Measurements from ENCODE around the gene GALNTL6.

The GALNTL6 gene

DNA sequence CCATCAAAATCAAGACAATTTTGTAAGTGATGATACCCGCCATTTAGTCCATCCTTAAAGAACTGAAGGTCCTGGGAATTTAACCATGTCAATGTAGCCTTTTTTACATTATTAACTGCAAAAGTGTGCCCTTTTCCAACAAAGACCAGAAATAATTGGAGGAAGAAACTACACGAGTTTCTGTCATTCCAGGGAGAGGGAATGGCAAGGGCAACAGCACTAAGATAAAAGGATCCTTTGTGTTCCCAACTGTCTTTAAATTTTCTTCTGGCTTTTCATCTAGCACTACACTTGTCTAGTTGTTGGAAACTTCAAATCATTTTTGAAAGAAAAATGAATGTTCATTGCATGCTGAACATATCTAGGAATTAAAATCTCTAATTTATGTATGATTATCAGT, 286.2 kb downstream of the GALNTL6 start:
- no peak overlapping the region for H3K4me3 Mint-ChIP-seq
- DNase-seq (no peak), ATAC-seq (no peak)
- H3K9me3 Mint-ChIP-seq: peaks cover 7 to 12% of the 10 kb centered on the region in 2 donors
- no peaks in the 10 kb centered on the region for H3K27me3 Mint-ChIP-seq
- no peak overlapping the region for H3K27ac Mint-ChIP-seq
- H3K4me1 Mint-ChIP-seq: no peaks in the 10 kb centered on the region

DNA sequence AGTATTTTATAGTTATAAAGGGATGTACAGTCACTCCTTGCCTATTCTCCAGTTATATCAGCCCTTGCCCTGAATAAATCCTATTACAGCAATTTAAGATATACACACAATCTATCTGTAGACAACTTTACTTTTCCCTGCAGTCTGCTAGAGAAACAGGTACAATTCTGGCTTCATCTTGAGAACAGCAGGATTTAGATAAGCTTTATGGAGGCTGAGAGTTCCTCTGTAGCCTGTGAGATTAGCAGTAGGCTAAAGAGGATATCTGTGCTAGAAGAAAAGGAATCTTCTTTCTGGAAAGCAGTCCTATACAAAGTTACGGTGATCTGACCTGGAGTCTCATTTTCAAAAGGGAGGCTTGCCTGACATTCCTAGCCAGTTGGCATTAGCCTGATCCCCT, 290.3 kb downstream of the GALNTL6 start:
- Mint-ChIP-seq H3K27me3 (no peaks in the 10 kb centered on the region), H3K4me3 (no peak overlapping the region), H3K9me3 (peaks cover 7 to 12% of the 10 kb centered on the region in 2 donors), H3K4me1 (no peaks in the 10 kb centered on the region), H3K27ac (no peak overlapping the region)
- ATAC-seq: no peak
- no peak for DNase-seq

DNA sequence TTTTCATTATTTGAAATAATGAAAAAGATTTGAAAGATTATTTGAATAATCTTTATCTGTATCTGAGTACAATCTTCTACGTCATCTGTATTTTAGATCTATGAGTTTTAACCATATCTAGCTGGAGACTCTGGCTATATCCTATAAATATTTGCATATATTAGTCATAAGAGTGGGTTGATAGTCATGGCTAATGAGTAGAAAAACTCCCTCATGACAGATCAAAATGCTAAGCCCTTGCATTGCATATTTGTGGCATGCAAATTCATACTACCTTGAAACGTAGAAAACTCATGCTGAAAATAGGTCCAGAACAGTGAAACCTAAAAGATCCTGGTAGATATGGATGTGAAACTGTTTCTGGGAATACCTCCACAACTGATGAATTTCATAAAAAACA, 291.3 kb downstream of the GALNTL6 start:
- no peak overlapping the region for H3K27ac Mint-ChIP-seq
- H3K9me3 Mint-ChIP-seq: peaks cover 7 to 12% of the 10 kb centered on the region in 2 donors
- no peaks in the 10 kb centered on the region for H3K4me1 Mint-ChIP-seq
- DNase-seq (no peak), ATAC-seq (no peak)
- no peaks in the 10 kb centered on the region for H3K27me3 Mint-ChIP-seq
- no peak overlapping the region for H3K4me3 Mint-ChIP-seq

DNA sequence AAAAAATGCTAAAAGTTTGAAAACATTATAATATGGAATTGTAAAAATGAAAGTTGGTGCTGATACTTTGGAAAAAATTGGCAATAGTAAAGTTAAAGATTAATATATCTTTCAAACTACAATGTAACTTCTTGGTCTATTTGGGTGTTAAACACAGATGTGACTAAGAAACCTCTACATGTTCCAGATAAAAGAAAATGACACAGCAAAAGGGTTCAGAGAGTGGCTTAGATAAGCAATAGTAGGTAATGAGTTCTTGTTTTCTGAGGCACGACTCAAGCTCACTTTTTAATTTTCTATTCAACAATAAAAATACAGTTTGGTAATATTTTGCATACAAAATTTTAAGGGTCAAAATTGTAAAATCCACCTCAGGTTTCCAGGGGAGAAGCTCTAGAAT, 292.7 kb downstream of the GALNTL6 start:
- no peak for ATAC-seq

DNA sequence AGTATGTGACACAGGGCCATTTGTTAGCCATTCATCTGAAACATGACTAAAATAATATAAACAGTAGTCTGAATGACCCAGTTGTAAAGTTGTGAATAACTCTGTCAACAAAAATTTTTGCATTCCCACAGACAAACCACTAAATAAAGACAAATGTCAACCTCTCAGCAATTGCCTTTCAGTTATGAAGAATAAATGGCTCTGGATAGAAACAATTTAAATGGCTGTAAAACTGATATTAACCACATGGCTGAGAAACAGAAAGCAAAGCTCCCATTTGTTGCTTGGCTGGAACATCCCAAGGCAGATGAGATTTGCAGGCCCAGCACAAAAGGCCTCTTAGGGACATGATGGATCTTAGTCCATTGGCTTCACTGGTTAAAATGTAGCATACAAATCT, 296.3 kb downstream of the GALNTL6 start:
- no peak overlapping the region for H3K4me3 Mint-ChIP-seq
- no peak overlapping the region for H3K27ac Mint-ChIP-seq
- no peak for DNase-seq

More for the DNA sequence above, 292.7 kb downstream of the GALNTL6 start:
- Mint-ChIP-seq H3K9me3 (peaks cover 7 to 11% of the 10 kb centered on the region in 2 donors), H3K27ac (no peak overlapping the region), H3K27me3 (no peaks in the 10 kb centered on the region), H3K4me3 (no peak overlapping the region), H3K4me1 (no peaks in the 10 kb centered on the region)
- DNase-seq: no peak

GRCh38 chr4:172124656-172125308, 311.6 kb downstream of the GALNTL6 start:
- no peak for DNase-seq
- no peak for ATAC-seq
- Mint-ChIP-seq H3K9me3 (no peaks in the 10 kb centered on the region), H3K4me3 (no peak overlapping the region), H3K4me1 (no peaks in the 10 kb centered on the region), H3K27ac (no peak overlapping the region), H3K27me3 (no peaks in the 10 kb centered on the region)

More for the DNA sequence above, 296.3 kb downstream of the GALNTL6 start:
- no peak for ATAC-seq
- Mint-ChIP-seq H3K27me3 (no peaks in the 10 kb centered on the region), H3K4me1 (no peaks in the 10 kb centered on the region), H3K9me3 (no peaks in the 10 kb centered on the region)

DNA sequence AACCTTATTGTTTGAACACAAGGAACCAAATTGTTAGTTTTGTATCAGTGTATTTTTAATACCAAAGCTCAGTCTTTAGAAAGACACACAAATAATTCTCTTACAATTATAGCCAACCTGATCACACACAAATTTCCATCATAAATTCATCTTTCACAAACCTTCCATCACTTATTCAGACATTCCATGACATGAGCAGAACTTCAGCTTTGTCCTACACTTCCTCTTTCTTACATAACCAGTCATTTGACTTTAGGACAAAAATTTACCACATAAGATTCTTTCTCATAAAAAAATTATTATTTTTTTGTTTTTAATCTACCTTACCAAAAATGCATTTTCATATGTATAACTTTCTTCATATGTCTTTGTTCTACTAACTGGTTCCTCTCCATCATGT, 312.2 kb downstream of the GALNTL6 start:
- no peak overlapping the region for H3K27ac Mint-ChIP-seq
- H3K9me3 Mint-ChIP-seq: no peaks in the 10 kb centered on the region
- H3K27me3 Mint-ChIP-seq: no peaks in the 10 kb centered on the region
- no peaks in the 10 kb centered on the region for H3K4me1 Mint-ChIP-seq
- no peak overlapping the region for H3K4me3 Mint-ChIP-seq
- DNase-seq: no peak
- no peak for ATAC-seq

GRCh38 chr4:172127168-172127567, 314.0 kb downstream of the GALNTL6 start:
- Mint-ChIP-seq H3K4me1 (no peaks in the 10 kb centered on the region), H3K4me3 (no peak overlapping the region), H3K9me3 (no peaks in the 10 kb centered on the region), H3K27ac (no peak overlapping the region), H3K27me3 (no peaks in the 10 kb centered on the region)
- ATAC-seq: no peak
- no peak for DNase-seq

DNA sequence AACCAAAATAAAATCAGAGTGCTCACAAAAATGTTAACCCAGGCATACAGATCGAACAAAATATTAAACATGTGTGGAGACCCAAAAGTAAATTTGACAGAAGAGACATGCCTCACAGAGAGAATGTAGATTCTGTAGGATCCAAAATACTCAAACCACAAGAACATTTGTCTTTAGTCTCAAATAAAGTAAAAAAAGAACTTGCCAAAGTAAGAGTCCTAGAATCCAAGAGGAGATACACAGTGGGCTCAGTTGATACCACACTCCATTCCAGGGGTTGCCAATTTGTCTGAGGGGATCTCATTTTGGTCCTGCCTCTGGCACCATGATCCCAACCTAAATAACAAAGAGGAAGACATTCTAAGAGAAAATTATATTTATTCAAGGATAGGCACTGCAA, 316.4 kb downstream of the GALNTL6 start:
- Mint-ChIP-seq H3K9me3 (peaks cover 0 to 11% of the 10 kb centered on the region in 2 donors), H3K27me3 (no peaks in the 10 kb centered on the region), H3K4me3 (no peak overlapping the region), H3K4me1 (no peaks in the 10 kb centered on the region), H3K27ac (no peak overlapping the region)
- DNase-seq (no peak), ATAC-seq (no peak)

- Mint-ChIP-seq H3K9me3 (peaks cover 0 to 11% of the 10 kb centered on the region in 2 donors), H3K27me3 (no peaks in the 10 kb centered on the region), H3K27ac (no peak overlapping the region), H3K4me1 (no peaks in the 10 kb centered on the region), H3K4me3 (no peak overlapping the region)
- DNase-seq: no peak
- no peak for ATAC-seq
Measured at GRCh38 chr4:172134521-172134920, 321.3 kb downstream of the GALNTL6 start.

DNA sequence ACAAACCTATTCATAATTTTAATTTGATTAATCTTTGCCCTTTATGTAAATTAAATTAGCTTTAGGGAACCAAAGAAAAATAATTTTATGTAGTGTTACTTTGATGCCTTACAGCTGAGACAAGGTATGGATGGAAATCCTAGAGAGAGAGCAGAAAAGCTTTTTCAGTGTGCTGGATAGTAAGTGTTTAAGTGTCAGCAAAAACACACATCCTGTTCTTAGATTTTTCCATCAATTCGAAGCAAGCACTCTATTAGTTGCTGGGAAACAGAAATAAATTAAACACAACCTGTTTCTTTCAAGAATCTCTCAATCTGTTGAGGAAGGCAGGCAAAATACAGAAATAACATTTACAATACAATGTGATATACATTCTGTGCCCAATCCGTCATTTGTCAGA, 327.8 kb downstream of the GALNTL6 start:
- no peak overlapping the region for H3K27ac Mint-ChIP-seq
- no peak overlapping the region for H3K4me3 Mint-ChIP-seq
- no peak for DNase-seq
- H3K4me1 Mint-ChIP-seq: no peaks in the 10 kb centered on the region
- no peaks in the 10 kb centered on the region for H3K9me3 Mint-ChIP-seq
- no peak for ATAC-seq
- no peaks in the 10 kb centered on the region for H3K27me3 Mint-ChIP-seq

- DNase-seq (no peak), ATAC-seq (no peak)
- Mint-ChIP-seq H3K4me3 (no peak overlapping the region), H3K27ac (no peak overlapping the region), H3K27me3 (no peaks in the 10 kb centered on the region), H3K4me1 (no peaks in the 10 kb centered on the region), H3K9me3 (no peaks in the 10 kb centered on the region)
Measured at GRCh38 chr4:172142281-172142741, 329.1 kb downstream of the GALNTL6 start.

DNA sequence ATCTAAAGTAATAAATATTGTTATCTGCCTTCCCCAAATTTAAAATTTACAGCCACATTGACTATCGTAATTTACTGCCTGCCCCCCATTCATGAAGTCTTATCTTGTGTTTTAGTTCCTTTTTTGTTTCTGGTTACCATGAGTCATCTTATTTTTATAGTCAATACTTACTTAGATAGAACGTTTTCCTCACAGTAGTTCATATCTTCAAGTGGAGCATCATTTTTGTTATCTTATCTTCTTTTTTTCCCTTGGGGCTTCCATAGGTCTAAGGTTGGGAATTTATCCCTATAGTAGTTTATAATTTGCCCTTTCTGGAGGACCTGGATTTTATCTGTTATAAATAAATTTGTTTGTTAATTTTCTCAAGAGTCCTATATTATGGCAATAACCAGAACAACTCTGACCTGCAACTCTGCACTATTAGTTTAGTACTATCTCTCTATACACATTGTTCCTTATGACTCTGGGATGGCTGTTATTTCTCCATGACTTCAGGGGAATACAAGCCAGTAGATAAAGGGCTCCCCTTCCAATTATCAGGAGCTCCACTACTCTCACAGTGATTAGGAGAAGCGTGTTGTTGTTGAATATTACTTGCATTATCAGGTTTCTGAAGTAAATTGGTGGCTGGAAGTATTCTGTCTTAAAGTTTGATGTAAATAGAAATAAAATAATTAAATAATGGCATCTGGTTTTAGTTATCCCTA, 330.6 kb downstream of the GALNTL6 start:
- ATAC-seq: no peak

DNA sequence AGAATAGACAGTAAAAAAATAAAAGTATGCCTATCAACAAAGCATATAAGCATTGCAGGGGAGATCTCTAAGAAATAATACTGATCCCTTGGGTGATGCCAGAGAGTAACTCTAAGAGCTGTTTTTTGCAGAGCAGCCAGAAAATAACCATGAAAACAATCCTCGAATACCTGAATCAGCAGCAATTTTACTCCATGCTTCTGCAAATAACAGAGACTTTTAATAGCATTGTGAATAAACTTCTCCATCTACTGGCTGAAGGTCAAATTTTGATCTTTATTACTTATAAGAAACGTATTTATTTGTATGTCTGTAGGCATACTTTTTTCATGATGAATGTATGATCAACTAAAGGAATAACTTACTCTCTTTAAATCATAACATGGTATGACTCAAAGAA, 334.5 kb downstream of the GALNTL6 start:
- H3K27ac Mint-ChIP-seq: no peak overlapping the region
- no peak overlapping the region for H3K4me3 Mint-ChIP-seq
- ATAC-seq (no peak), DNase-seq (no peak)
- H3K9me3 Mint-ChIP-seq: peaks cover 0 to 6% of the 10 kb centered on the region in 2 donors
- H3K27me3 Mint-ChIP-seq: no peaks in the 10 kb centered on the region
- no peaks in the 10 kb centered on the region for H3K4me1 Mint-ChIP-seq

More for the DNA sequence above, 330.6 kb downstream of the GALNTL6 start:
- Mint-ChIP-seq H3K9me3 (no peaks in the 10 kb centered on the region), H3K4me3 (no peak overlapping the region), H3K4me1 (no peaks in the 10 kb centered on the region), H3K27ac (no peak overlapping the region), H3K27me3 (no peaks in the 10 kb centered on the region)
- no peak for DNase-seq

- no peaks in the 10 kb centered on the region for H3K27me3 Mint-ChIP-seq
- H3K27ac Mint-ChIP-seq: no peak overlapping the region
- no peaks in the 10 kb centered on the region for H3K4me1 Mint-ChIP-seq
- H3K4me3 Mint-ChIP-seq: no peak overlapping the region
- H3K9me3 Mint-ChIP-seq: peaks cover 0 to 6% of the 10 kb centered on the region in 2 donors
- ATAC-seq (no peak), DNase-seq (no peak)
Measured at GRCh38 chr4:172149329-172149728, 336.1 kb downstream of the GALNTL6 start.

GRCh38 chr4:172152284-172152683, 339.1 kb downstream of the GALNTL6 start:
- H3K27me3 Mint-ChIP-seq: no peaks in the 10 kb centered on the region

More at GRCh38 chr4:172152284-172152683, 339.1 kb downstream of the GALNTL6 start:
- no peak for DNase-seq
- no peak overlapping the region for H3K27ac Mint-ChIP-seq
- no peaks in the 10 kb centered on the region for H3K4me1 Mint-ChIP-seq
- H3K9me3 Mint-ChIP-seq: peaks cover 0 to 6% of the 10 kb centered on the region in 2 donors
- H3K4me3 Mint-ChIP-seq: no peak overlapping the region
- ATAC-seq: no peak
